Measurements from ENCODE around the gene APLN. TPM values are rescaled to one million over a fixed set of nuclear protein-coding genes. Genes with fewer than 3 reads are reported as not detected.

APLN gene
- total RNA-seq, 1 donor from 2014 or later, result under 0.01 TPM

DNA sequence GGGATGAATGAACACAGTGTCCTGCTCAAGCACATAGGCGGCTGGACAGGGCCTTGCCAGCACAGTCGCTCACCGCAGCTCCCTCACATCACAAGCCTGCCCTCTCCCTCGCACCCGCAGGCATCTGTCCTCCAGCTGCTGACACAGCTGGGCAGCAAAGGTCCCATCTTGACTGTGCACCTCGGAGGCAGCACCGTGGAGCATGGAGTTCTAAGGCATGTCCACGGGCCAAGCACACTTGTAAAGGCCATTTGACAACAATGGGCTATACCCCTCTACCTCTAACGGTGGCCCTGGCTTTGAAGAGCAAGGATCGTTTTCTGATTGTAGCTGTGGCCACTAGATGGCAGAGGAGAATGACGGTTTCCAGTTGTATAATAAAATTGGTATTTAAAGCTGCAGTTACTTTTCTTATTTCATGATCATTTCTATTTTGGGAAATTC lies 53.8 kb downstream of the APLN start:
- H3K27me3 ChIP-seq (ENCODE audit: control insufficient read depth, insufficient read depth, low read length), result no peaks in the 10 kb centered on the region
- DNase-seq (ENCODE audit: low read depth), result peak; percentile 23
- no peaks in the 10 kb centered on the region for H3K36me3 ChIP-seq (ENCODE audit: control insufficient read depth, insufficient read depth, low read length)
- no peak for FAIRE-seq
- TF ChIP-seq, protein P1, sequence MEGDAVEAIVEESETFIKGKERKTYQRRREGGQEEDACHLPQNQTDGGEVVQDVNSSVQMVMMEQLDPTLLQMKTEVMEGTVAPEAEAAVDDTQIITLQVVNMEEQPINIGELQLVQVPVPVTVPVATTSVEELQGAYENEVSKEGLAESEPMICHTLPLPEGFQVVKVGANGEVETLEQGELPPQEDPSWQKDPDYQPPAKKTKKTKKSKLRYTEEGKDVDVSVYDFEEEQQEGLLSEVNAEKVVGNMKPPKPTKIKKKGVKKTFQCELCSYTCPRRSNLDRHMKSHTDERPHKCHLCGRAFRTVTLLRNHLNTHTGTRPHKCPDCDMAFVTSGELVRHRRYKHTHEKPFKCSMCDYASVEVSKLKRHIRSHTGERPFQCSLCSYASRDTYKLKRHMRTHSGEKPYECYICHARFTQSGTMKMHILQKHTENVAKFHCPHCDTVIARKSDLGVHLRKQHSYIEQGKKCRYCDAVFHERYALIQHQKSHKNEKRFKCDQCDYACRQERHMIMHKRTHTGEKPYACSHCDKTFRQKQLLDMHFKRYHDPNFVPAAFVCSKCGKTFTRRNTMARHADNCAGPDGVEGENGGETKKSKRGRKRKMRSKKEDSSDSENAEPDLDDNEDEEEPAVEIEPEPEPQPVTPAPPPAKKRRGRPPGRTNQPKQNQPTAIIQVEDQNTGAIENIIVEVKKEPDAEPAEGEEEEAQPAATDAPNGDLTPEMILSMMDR (IDR thresholded peaks at IDR 0.05; ENCODE audit: insufficient read depth, low read length, severe bottlenecking), result peak; percentile 48
- no peak overlapping the region for H3K4me3 ChIP-seq (ENCODE audit: low read depth, low read length)

DNA sequence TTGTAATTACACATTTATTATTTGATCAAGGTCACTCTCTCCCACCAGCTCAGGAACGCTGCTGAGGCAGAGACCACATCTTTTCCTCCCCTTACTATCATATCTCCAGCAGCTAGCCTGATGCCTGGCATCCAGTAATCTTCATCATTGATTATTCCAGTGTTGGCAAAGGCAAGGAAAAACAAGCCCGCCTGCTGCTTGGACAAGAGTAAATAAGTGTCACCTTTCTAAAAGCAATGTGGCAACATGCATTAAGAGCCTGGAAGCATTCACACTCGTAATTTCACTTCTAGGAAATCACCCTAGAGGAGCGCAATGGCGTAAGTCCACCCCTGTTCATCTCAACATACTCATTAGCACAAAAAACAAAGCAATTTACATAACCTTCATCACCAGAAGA lies 54.8 kb downstream of the APLN start:
- peak; percentile 55 for DNase-seq (ENCODE audit: low read depth)
- no peaks in the 10 kb centered on the region for H3K36me3 ChIP-seq (ENCODE audit: control insufficient read depth, insufficient read depth, low read length)
- TF ChIP-seq, protein P1 (IDR thresholded peaks at IDR 0.05; ENCODE audit: insufficient read depth, low read length, severe bottlenecking), result no peak
- no peaks in the 10 kb centered on the region for H3K27me3 ChIP-seq (ENCODE audit: control insufficient read depth, insufficient read depth, low read length)
- H3K4me3 ChIP-seq (ENCODE audit: low read depth, low read length), result no peak overlapping the region
- no peak for FAIRE-seq

DNA sequence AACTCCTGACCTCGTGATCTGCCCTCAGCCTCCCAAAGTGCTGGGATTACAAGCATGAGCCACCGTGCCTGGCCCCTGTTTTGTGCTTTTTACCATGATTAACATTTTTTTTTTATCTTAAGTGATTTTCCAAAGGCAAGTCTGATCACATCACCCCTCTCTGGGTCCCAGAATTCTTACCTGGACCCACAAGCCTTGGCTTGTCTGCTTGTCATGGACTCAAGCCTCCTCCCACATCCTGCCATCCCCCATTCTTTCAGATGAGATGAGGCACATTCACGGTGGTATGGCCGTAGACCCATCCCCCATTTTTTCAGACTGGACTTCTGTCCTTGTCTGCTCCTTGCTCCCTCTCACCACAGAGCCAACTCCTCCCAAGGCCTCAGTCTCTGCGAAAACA lies 55.3 kb downstream of the APLN start:
- Histone ChIP-seq H3K27me3 (ENCODE audit: control insufficient read depth, insufficient read depth, low read length) (no peaks in the 10 kb centered on the region), H3K4me3 (ENCODE audit: low read depth, low read length) (no peak overlapping the region), H3K36me3 (ENCODE audit: control insufficient read depth, insufficient read depth, low read length) (no peaks in the 10 kb centered on the region)
- TF ChIP-seq, protein P1 (IDR thresholded peaks at IDR 0.05; ENCODE audit: insufficient read depth, low read length, severe bottlenecking), result no peak
- DNase-seq (ENCODE audit: low read depth) (peak; percentile 89), FAIRE-seq (no peak)

GRCh38 chrX:129597905-129598304 lies 56.9 kb downstream of the APLN start:
- Histone ChIP-seq H3K4me3 (ENCODE audit: low read depth, low read length) (no peak overlapping the region), H3K27me3 (ENCODE audit: control insufficient read depth, insufficient read depth, low read length) (no peaks in the 10 kb centered on the region), H3K36me3 (ENCODE audit: control insufficient read depth, insufficient read depth, low read length) (no peaks in the 10 kb centered on the region)
- DNase-seq (ENCODE audit: low read depth) (no peak), FAIRE-seq (no peak)
- TF ChIP-seq, protein P1 (IDR thresholded peaks at IDR 0.05; ENCODE audit: insufficient read depth, low read length, severe bottlenecking), result no peak

DNA sequence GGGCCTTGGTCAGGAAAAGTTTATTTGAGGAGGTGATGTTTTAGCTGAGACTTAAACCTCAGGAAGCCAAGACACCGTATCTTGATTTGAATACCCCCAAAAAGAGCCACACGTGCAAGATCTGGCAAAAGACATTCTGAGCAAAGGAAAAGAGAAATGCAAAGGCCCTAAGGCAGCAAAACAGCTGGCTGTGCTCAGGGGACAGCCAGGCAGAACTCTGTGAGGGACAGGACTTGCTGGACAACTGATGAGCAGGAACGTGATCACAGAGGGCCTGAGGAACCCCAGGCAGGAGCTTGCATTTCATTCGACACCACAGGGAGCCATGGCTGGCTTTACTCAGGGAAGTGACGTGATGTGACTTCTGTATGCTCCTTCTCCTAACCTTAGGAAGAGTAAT lies 58.7 kb downstream of the APLN start:
- no peaks in the 10 kb centered on the region for H3K27me3 ChIP-seq (ENCODE audit: control insufficient read depth, insufficient read depth, low read length)
- TF ChIP-seq, protein P1 (IDR thresholded peaks at IDR 0.05; ENCODE audit: insufficient read depth, low read length, severe bottlenecking), result no peak
- peaks cover 1% of the 10 kb centered on the region for H3K36me3 ChIP-seq (ENCODE audit: control insufficient read depth, insufficient read depth, low read length)
- no peak overlapping the region for H3K4me3 ChIP-seq (ENCODE audit: low read depth, low read length)
- FAIRE-seq, result no peak
- no peak for DNase-seq (ENCODE audit: low read depth)

Other genes starting within 250 kb of the APLN start
- gene SMARCA1, start 131.5 kb downstream of the APLN start, total RNA-seq, result 5.6 and 6.8 TPM in 2 replicates
- 18.2 and 19.6 TPM in 2 replicates for gene OCRL, start 114.7 kb downstream of the APLN start, total RNA-seq
- gene XPNPEP2, start 84.0 kb upstream of the APLN start, total RNA-seq, result not detected in 2 replicates
- not detected in 2 replicates for gene SASH3, start 125.0 kb upstream of the APLN start, total RNA-seq
- 15.4 and 17.1 TPM in 2 replicates for gene ZDHHC9, start 188.9 kb upstream of the APLN start, total RNA-seq

Data from bronchial epithelial cell (primary cell).